Measurements from ENCODE around the gene PACSIN1. TPM values are rescaled to one million over a fixed set of nuclear protein-coding genes. Genes with fewer than 3 reads are reported as not detected.
A peak's percentile ranks its signal among the peaks of the same experiment; 100 is the strongest.

Gene PACSIN1
- total RNA-seq, 1 experiment from 2014 or later = 0.26 TPM

DNA sequence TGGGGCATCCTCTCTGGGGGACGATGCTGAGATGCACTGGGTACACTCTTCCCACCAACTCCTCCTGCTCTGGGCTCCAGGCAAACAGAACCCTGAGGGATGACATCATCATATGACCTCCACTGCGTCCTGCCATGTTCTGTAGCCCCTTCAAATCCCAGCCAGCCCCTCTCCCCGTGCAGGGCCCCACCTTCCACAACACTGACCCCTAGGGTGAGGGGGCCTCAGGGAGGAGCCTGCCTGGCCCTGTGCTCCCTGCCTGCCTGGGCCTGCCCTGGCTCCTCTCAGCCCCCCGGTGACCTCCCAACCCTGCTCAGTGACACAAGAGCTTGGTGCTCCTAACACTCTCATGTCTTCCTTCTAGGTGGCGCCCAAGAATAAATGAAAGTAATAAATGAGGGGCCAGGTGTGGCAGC is 99.9 kb downstream of the PACSIN1 start:
- Mint-ChIP-seq H3K9me3 (ENCODE audit: low read depth, unreplicated experiment) (no peaks in the 10 kb centered on the region), H3K27ac (ENCODE audit: unreplicated experiment) (no peak overlapping the region), H3K27me3 (ENCODE audit: unreplicated experiment) (peaks cover 13% of the 10 kb centered on the region), H3K4me1 (ENCODE audit: low read depth, unreplicated experiment) (peaks cover 12% of the 10 kb centered on the region), H3K4me3 (ENCODE audit: low read depth, unreplicated experiment) (no peak overlapping the region), H3K36me3 (ENCODE audit: insufficient read depth, unreplicated experiment) (peaks cover 11% of the 10 kb centered on the region)
- no peak for DNase-seq
- no TSS peak for BruUV-seq (replicated peaks)
- TF ChIP-seq, protein P1, sequence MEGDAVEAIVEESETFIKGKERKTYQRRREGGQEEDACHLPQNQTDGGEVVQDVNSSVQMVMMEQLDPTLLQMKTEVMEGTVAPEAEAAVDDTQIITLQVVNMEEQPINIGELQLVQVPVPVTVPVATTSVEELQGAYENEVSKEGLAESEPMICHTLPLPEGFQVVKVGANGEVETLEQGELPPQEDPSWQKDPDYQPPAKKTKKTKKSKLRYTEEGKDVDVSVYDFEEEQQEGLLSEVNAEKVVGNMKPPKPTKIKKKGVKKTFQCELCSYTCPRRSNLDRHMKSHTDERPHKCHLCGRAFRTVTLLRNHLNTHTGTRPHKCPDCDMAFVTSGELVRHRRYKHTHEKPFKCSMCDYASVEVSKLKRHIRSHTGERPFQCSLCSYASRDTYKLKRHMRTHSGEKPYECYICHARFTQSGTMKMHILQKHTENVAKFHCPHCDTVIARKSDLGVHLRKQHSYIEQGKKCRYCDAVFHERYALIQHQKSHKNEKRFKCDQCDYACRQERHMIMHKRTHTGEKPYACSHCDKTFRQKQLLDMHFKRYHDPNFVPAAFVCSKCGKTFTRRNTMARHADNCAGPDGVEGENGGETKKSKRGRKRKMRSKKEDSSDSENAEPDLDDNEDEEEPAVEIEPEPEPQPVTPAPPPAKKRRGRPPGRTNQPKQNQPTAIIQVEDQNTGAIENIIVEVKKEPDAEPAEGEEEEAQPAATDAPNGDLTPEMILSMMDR (IDR thresholded peaks at IDR 0.05; ENCODE audit: unreplicated experiment) = no peak
- CTCF ChIA-PET = interaction anchor here (0.6 to 0.9 kb wide), 3 partner anchors 10 to 759 kb away, joined by 3 to 4 read pairs (median 3); partner anchors contain the start of gene SPDEF
- intact Hi-C loops (cut with micrococcal nuclease; ENCODE audit: unreplicated experiment) = no loop called here

DNA sequence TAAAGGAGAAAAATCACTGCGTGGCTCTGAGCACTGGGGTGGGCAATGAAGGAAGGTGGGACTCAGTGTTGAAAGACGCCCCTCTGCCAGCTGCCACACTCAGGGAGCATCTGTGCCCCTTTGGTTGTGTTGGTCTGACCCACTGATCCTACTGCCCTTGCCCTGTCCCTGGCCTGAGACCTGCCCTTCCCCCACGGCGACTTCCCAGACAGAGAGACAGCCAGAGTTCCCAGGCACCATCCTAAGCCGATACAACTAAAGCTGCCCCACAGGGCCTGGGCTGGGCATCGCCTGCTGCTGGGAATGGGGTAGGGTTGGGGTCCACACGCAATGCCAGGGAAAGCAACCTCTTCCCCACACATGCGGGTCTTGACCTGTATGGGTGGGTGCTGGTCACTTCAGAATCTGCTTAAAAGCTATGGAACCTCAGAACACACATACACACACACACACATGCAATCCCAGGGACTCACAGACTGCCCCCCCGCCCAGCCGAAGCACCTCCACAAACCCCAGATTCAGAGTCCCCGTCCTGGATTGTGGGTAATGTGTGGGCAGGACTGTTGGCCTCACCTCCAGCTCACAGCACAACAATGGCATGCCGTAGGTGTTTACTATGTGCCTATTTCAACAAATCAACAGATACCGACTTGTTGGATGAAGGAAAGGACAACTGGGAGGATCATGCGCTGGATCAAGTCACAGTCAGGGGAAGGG is 101.1 kb downstream of the PACSIN1 start:
- TF ChIP-seq, protein P1 (IDR thresholded peaks at IDR 0.05; ENCODE audit: unreplicated experiment) = no peak
- BruUV-seq (replicated peaks) = no TSS peak
- H3K4me1 Mint-ChIP-seq (ENCODE audit: low read depth, unreplicated experiment) = peaks cover 12% of the 10 kb centered on the region
- CTCF ChIA-PET = interaction anchor here (0.7 kb wide), 2 partner anchors 17 to 107 kb away, joined by 4 to 7 read pairs; no protein-coding TSS in a partner anchor
- peaks cover 13% of the 10 kb centered on the region for H3K27me3 Mint-ChIP-seq (ENCODE audit: unreplicated experiment)
- H3K4me3 Mint-ChIP-seq (ENCODE audit: low read depth, unreplicated experiment) = no peak overlapping the region
- no peak overlapping the region for H3K27ac Mint-ChIP-seq (ENCODE audit: unreplicated experiment)
- no peaks in the 10 kb centered on the region for H3K9me3 Mint-ChIP-seq (ENCODE audit: low read depth, unreplicated experiment)
- H3K36me3 Mint-ChIP-seq (ENCODE audit: insufficient read depth, unreplicated experiment) = peaks cover 11% of the 10 kb centered on the region
- DNase-seq = no peak
- intact Hi-C loops (cut with micrococcal nuclease; ENCODE audit: unreplicated experiment) = no loop called here

DNA sequence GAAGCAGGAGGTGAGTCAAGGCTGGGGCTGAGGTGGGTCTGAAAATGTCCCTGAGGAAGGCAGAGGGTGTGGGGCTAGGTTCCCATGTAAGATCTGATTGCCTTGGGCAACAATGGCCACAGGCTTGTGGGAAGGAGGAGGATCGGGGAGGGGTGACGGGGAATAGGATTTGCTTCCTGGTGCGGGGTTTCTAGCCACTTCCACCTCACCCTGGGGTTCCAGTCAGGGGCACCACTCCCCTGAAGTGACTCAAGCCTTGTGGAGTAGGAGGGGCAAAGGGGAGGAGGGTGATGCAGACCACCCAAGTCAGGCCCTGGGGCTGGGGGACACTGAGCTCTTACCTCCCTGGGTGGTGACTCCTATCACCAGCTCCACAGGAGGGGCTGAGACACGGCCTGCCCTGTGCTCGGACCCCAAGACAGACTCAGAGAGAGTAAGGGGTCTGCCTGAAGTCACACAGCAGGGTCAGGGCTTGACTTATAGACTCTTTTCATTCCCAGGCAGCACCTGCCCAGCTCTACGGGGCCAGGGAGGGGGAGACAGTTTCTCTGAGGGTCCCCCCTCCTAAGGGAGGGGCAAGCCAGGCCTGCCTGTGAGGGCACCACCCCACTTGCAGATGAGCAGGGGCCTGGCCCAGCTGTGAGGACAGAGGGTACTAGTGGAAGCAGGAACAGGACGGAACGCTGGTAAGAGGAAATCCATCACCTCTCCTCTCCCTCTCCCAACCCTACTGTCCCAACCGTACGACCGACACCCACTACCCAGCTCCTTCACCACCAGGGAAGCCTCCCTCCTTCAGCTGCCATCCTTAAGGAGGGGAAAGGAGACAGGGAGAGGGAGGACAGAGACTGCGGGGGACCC is 102.7 kb downstream of the PACSIN1 start:
- peak; percentile 46 for DNase-seq
- Mint-ChIP-seq H3K9me3 (ENCODE audit: low read depth, unreplicated experiment) (no peaks in the 10 kb centered on the region), H3K27me3 (ENCODE audit: unreplicated experiment) (peaks cover 13% of the 10 kb centered on the region), H3K4me1 (ENCODE audit: low read depth, unreplicated experiment) (peaks cover 12% of the 10 kb centered on the region), H3K4me3 (ENCODE audit: low read depth, unreplicated experiment) (no peak overlapping the region), H3K27ac (ENCODE audit: unreplicated experiment) (peak overlapping the region; percentile 36), H3K36me3 (ENCODE audit: insufficient read depth, unreplicated experiment) (peaks cover 10% of the 10 kb centered on the region)
- intact Hi-C loops (cut with micrococcal nuclease; ENCODE audit: unreplicated experiment) = no loop called here
- TF ChIP-seq, protein P1 (IDR thresholded peaks at IDR 0.05; ENCODE audit: unreplicated experiment) = no peak
- BruUV-seq (replicated peaks) = no TSS peak
- CTCF ChIA-PET = interaction anchor here (0.7 to 1.2 kb wide), 3 partner anchors 13 to 41 kb away, joined by 4 read pairs; no protein-coding TSS in a partner anchor

GRCh38 chr6:34569361-34569973 is 103.6 kb downstream of the PACSIN1 start:
- TF ChIP-seq, protein P1 (IDR thresholded peaks at IDR 0.05; ENCODE audit: unreplicated experiment) = no peak
- Mint-ChIP-seq H3K27ac (ENCODE audit: unreplicated experiment) (no peak overlapping the region), H3K4me3 (ENCODE audit: low read depth, unreplicated experiment) (no peak overlapping the region), H3K27me3 (ENCODE audit: unreplicated experiment) (peaks cover 13% of the 10 kb centered on the region), H3K4me1 (ENCODE audit: low read depth, unreplicated experiment) (peaks cover 12% of the 10 kb centered on the region), H3K36me3 (ENCODE audit: insufficient read depth, unreplicated experiment) (peaks cover 14% of the 10 kb centered on the region), H3K9me3 (ENCODE audit: low read depth, unreplicated experiment) (no peaks in the 10 kb centered on the region)
- CTCF ChIA-PET = interaction anchor here (1.2 kb wide), 2 partner anchors 14 to 40 kb away, joined by 4 read pairs; no protein-coding TSS in a partner anchor
- DNase-seq = no peak
- BruUV-seq (replicated peaks) = no TSS peak
- intact Hi-C loops (cut with micrococcal nuclease; ENCODE audit: unreplicated experiment) = no loop called here

Measured in Calu3 (cell line).